Hindlimb muscle (tissue), 1 donor: ENCODE results near the gene TNFRSF25. TPM values are rescaled to one million over a fixed set of nuclear protein-coding genes. Genes with fewer than 3 reads are reported as not detected.
"Not testable (repeated sequence)": the region's sequence is repeated elsewhere in the genome, so short reads cannot be mapped to it uniquely, and the experiment has no call there.

ENCODE experiments used
- DNase-seq: peaks from one replicate; pipeline ENCODE4 v3.0.0-alpha.2; 2013
- polyA plus RNA-seq: library from polyadenylated mRNA; unstranded; fragments of 120-200 nt; gene quantifications from one replicate; pipeline ENCODE4 v1.2.1, GENCODE V29; 2013; ENCODE audit not compliant: insufficient read length

Gene TNFRSF25
- polyA plus RNA-seq, 1 donor: 14.7 TPM

DNA sequence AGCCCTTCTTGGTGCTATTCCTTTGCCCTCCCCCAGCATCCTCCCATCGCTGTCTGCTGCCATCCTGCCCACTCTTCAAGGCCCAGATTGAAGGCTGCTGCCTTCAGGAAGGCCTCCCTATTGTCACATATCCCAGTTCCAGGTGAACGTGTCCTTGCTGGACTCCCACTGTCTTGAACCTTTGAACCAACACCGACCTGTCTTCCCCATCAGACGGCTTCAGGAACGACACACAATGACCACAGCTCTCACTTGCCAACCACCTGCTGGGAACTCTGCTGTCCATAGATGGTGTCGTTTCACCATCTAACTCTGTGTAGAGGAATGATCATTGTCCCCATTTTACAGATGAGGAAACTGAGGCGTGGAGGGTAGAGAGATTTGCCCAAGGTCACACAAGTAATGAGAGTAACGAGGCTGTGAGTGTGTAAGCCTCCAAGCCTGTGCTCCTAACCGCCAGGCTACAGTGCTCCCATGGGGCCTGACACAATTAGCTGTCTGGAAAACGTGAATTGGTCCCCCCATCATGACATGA, 35.4 kb upstream of the TNFRSF25 start:
- no peak for DNase-seq

DNA sequence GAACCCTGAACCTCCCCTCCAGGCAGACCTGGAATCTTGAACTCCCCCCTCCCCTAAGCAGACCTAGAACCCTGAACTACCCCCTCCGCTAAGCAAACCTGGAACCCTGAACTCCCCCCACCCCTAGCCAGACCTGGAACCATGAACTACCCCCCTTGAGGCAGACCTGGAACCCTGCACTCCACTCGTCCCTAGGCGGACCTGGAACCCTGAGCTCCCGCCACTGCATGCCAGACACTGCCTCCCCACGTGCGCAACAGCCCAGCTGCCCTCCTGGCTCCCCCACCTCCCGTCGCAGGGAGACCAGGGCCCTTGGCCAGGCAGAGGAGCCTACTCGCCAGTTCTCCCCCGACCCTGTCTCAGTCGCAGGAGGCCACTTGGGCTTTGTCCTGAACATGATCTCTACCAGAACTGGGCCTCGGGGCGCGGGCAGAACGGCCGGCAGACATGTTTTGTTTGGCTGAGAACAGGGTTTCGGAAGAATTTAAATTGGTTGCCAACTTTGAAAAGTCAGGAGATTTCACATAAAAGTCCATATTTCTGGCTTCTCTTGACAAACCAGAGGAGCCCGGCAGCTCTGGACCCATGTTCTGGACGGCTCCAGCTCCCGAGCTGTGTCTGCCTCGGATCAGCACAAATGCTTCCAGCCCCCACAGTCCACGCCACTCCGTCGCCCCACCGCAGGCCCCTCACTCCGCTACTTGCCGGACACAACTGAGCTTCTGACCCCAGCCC, 34.7 kb upstream of the TNFRSF25 start:
- no peak for DNase-seq

DNA sequence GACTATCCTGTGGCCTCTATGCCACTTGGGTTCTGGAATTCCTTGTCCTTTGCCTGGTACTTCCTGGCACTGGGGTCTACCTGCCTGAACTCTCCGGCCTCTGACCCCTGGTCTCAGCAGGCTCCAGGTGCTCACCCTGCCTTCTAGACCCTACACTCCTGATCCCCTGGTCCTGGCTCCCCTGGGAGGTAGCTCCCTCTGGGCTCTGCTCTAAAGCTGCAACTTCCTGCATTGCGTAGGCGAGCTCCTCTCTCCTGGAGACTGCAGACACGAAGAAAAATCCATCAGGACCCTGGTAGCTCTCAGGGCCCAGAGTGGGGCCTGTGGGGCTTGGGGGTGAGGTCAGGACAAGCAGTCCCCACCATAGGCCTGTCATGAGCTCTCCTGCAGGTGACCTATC, 33.3 kb upstream of the TNFRSF25 start:
- no peak for DNase-seq

DNA sequence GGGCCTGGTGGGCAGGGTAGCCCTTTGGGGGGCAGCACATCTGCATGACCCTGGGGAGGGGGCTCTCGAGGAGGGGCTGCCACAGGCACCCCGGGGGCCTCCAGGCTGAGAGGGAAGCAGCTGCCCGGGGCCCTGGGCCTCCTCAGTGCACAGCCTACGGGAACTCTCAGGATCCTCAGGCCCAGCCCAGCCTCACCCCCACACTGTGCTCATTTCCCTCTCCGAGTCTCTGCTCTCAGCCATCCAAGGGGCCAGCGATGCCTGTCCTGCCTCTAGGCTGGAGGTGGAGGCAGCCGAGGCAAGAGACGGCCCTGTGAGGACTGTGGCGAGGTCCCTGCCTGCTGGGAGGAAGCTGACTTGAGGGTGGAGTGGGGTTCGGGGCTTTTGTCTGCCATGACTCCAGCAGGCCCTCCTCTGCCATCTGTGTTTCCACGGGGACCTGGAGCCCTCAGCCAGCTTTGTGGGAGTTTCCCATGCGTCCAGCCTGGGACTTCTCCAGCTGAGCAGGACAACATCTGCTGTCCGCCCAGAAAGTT, 32.7 kb upstream of the TNFRSF25 start:
- DNase-seq: no peak

DNA sequence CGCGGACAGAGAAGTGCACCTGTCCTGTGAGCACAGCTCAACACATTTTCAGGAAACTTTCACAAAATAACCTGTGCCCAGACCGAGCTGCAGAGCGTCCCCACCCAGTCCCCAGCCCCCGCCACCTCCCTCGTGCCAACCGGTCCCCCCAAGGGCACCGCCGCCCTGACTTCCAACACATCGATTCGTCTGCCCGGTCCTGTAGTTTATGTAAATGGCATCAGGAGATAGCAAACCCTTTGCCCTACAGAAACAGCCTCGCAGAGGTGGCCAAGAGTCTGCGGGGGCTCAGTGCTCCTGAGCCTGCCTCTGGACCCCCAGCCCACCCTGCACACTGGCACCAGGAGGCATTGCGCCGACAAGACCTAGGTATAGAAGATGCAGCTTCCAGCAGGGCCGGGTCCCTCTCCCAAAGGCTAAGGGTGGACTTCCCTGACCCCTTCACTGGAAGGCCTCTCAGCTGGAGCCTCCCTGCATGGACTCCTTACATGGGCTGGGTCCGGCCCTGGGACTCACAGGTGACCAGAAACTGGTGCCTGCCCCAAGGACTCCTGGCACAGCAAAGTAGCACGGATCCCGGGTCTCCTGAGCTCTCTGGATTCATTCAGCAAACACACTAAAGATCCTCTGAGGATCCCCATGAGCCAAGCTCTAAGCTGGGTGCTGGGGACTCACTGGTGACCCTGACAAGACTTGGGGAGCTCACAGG, 32.0 kb upstream of the TNFRSF25 start:
- DNase-seq: no peak

DNA sequence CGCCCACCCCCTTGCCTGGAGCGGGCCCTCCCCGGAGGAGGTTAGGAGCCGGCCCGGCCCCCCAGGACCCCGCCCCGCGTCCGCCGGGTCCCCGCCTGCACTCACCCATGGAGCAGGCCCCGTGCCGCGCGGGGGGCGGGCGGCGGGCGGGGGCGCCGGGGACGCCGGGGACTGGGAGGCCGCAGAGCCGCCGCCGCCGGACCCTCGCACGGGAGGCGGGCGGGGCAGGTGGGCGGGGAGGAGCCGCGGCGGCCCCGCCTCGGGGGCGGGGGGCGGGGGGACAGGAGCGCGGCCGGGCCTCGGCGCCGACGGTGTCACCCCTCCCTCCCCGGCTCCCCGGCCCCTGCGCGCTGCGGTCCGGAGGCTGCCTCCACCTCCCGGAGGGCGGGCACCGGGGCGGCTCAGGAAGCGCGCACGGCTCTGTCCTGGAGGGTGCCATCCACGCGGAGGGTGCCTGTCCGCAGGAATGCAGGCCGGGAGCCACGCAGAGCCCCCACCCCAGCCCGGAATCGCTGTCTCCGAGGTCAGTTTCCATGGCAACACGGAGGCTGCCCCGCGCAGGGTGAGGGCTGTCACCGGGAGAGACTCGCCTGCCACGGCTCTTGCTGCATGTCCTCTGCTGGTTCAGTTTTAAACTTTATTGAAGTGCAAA, 31.4 kb upstream of the TNFRSF25 start:
- DNase-seq: peak; percentile 50

GRCh38 chr1:6496890-6497214, 30.9 kb upstream of the TNFRSF25 start:
- no peak for DNase-seq

DNA sequence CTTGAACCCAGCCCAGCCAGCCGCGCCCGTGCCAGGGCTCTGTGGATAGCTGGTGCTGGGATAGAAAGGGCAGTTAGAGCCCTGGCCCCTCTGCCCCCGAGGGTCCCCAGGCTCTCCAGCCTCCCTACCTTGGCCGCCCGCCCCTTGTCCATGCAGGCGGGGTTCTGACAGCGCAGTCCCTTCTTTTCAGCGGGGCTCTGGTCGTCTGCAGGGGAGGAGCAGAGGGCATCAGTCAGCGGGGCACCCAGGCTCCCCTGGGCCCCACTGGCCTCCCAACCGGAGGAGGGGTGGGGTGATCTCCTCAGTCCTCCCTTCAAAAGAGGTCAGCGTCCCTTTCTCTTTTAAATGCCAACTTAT, 30.4 kb upstream of the TNFRSF25 start:
- DNase-seq: no peak

DNA sequence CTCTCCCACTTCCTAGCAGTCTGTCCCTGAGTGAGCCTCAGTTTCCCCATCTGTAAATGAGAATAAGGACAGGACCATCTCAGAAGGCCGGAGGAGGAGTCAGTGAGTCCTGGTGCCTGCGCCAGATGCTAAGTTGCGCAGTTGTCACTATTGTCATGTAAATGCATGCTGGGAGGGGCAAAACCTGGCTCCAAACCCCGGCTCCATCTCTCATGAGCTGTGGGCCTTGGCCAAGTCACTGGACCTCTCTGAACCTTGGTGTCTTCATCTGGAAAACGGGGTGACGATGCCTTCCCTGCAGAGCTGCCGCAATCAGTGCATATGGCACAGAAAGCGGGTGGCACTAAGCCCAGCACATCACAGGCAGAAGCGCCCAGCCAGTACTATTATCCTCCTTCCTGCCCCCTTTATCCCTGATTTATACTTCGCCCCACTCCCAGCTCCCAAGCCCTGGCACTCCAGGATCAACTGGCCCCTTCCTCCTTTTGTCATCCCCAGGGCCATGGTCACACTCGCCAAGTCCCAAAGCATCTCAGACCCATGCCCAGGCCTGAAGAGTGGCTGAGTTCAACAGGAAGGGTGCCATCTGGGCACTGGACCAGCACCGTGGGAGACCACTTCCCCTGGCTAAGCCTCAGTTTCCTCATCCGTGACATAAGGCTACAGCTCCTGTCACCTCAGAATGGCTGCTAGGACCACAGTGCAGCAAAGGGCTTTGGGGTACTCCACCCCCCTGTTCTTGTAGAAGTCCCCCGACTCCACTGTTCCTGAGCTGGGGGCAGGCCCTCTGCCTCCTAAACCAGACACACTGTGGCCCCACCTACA, 29.8 kb upstream of the TNFRSF25 start:
- DNase-seq: no peak

DNA sequence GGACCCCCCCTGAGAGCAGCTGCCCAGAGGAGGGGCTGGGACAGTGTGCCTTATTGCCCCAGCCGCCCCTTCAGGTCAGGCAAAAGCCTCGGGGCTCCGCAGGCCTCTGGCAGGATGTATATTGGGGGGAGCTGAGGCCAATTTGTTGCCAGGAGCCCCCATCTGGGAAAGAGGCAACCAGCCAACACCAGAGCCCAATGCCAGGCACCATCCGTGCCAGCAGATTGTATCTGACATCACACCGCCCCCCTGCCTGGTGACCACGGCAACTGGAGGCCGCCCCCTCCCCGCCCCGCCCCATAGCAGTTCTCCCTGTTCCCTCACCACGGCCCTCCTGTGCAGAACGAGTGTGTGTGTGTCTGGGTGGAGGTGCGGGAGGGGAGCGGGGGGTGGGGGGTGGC, 29.1 kb upstream of the TNFRSF25 start:
- no peak for DNase-seq

- DNase-seq: no peak
Observed at GRCh38 chr1:6494627-6495026, 28.7 kb upstream of the TNFRSF25 start.

DNA sequence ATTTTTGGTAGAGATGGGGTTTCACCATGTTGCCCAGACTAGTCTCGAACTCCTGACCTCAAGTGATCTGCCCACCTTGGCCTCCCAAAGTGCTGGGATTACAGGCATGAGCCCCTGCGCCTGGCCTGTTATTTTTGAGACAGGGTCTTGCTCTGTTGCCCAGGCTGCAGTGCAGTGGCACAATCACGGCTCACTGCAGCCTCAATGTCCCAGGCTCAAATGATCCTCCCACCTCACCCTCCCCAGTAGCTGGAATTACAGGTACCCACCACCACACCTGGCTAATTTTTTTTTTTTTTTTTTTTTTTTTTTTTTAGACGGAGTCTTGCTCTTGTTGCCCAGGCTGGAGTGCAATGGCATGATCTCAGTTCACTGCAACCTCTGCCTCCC, 27.9 kb upstream of the TNFRSF25 start:
- DNase-seq: not testable (repeated sequence)

GRCh38 chr1:6491966-6492365, 26.0 kb upstream of the TNFRSF25 start:
- no peak for DNase-seq

DNA sequence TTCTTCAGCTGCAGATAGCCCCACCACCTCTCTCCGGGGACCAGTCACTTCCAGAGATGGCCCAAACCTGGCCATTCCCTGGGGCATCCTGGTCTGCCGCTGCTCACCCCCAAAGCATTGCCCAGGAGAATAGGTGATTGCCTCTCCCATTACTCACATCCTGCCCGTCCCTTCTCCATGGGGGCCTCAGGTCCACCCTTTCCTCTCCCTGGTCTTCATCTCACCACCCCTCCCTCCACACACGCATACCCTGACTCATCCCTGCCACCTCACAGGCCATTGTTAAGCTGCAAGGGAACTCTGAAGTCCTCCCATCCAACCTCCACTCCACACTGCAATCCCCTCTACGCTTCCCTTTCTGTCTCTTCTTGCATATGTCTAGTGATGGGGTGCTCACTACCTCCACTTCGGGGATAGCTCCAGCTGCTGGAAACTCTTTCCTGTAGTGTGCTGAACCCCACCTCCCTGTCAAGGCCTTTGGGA, 25.5 kb upstream of the TNFRSF25 start, which contains the start of gene PLEKHG5:
TSS of gene PLEKHG5 (minus strand) at position 188 of the 483 bp plus-strand sequence. CDS start 14,096 bp downstream, outside the sequence.
- no peak for DNase-seq

- DNase-seq: no peak
Observed at GRCh38 chr1:6491081-6491449, 25.1 kb upstream of the TNFRSF25 start.

DNA sequence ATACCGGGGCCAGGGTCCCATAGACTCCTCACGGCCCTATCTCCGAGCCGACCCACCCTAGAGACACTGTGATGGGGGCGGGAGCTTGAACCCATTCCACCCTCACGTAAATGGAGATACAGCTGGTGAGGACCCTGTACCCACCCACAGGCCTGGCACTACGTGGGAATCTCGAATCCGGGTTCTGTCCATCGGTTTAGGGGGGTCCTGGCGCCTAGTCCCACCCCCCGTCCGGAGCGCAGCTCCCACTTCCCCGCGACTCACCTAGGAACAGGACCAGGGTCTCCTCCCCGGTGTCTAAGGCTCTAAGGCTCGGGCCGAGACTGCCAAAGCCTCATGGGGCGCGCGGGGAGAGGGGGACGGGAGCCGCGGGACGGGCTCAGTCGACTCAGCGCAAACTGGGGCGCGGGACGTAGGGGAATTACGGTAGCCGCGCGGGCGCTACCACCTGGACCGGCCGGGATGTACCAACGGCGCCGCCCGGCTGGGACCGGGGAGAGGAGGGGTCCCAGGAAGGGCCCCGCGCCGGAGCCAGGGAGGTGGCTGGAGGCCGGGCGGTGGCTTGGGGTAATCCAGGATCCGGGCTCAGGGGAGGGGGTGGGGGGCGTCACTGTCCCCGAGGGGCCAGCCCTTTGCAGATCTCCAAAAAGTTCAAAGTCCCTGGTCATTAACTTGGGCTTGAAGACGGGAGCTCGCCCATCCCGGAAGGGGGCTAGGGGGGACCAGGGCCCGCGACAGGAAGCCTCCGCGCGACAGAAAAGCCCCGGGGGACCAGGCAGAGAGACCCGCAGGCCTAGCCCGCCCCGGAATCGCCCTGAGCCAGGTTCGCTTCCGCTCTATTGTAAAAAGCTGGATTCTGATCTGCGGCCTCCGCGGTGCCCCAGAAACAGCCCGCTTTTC, 24.5 kb upstream of the TNFRSF25 start:
- no peak for DNase-seq

DNA sequence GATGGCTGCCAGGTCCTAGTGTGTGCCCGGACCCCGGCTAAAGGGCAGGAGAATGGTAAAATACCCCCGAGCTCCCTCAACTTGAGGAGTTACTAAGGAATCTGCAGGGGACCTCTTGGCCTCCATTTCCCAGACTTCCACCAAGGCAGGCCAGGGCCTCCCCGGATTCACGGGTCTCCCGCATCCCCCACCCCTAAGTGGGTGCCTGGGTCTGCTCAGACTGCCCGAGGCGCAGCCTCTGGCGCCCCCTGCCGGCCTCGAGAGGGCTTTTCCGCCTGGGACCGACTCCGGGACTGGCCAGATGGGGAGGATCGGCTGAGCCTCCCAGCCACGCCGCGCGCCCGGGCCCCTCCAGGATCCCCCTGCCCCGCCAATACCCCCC, 23.8 kb upstream of the TNFRSF25 start:
- DNase-seq: peak; percentile 63

DNA sequence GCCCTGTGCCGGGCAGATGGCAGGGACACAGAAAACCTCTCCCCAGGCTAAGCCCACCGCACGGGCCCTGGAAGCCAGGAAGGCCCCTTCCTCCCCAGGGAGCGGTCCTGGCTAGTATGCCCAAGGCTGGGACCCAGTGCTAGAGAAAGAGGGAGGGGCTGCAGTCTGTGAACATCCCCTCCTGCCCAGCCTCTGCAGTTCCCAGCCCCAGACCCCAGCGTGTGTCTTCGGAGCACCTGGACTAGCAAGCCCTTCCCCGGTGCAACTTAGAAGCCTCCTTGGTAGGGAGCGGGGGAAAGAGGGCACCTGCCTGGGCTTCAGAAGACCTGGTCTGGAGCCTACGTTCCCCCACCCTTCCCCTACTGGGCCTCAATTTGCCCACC, 23.4 kb upstream of the TNFRSF25 start:
- DNase-seq: no peak

DNA sequence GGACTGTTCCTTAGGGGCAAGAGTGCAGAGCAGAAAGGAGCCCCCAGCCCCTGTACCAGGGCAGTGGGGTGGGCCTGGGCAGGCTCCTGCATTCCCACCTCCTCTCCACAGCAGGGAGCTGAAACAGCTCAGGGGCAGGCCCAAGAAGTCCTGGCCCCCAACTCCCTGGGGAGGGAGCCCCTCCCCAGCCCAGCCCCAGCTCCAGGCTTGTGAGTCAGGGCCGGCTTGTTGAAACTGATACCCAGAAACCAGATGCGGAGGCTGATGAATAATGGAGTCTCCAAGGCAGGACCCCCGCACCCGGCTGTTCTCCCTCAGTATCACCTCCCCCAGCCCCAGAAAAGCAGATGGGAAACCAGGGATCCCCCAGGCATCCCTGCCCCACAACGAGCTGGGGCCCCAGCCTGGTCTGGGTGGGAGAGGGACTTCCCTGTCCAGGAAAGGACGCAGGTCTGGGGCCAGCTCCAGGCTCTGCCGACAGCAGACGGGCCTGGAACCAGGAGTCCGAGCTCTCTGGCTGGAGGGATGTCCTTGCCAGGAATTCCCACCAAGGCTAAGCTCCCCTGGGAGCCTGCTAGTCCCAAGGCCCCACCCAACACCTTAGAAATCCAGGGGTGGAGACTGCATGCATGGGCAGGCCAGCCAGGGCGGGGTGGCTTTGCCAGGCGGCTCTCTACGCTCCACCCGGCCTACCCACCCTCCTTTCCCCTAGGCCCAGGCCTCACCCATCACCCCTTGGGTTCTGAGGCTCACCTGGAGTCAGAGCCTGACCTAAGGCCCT, 22.8 kb upstream of the TNFRSF25 start:
- no peak for DNase-seq

GRCh38 chr1:6487804-6488484, 22.0 kb upstream of the TNFRSF25 start:
- no peak for DNase-seq
